Osteoblast (primary cell): ENCODE measurements around the gene BTBD2. TPM values are rescaled to one million over a fixed set of nuclear protein-coding genes. Genes with fewer than 3 reads are reported as not detected.

Experiments used
- DNase-seq: peaks from one replicate; pipeline ENCODE4 v3.0.0; 2011; ENCODE audit warnings: low spot score, mixed read lengths; ENCODE audit not compliant: insufficient read length; ENCODE audit errors: missing footprints
- H2AFZ ChIP-seq: 2 replicates; pipeline ENCODE4 v1.6.0; 2011; ENCODE audit warnings: mild to moderate bottlenecking, low read length
- H3K27ac ChIP-seq: 2 replicates; pipeline ENCODE4 v1.5.1; 2011; ENCODE audit warnings: mild to moderate bottlenecking, low read depth, low read length, moderate library complexity
- H3K27me3 ChIP-seq: 2 replicates; pipeline ENCODE4 v1.6.0; 2012; ENCODE audit warnings: mild to moderate bottlenecking, control low read depth, inconsistent platforms, low read length, moderate library complexity; ENCODE audit not compliant: insufficient read depth
- H3K36me3 ChIP-seq: 2 replicates; pipeline ENCODE4 v1.5.1; 2011; ENCODE audit warnings: mild to moderate bottlenecking, low read length, control low read depth, moderate library complexity; ENCODE audit not compliant: insufficient read depth
- H3K4me1 ChIP-seq: 2 replicates; pipeline ENCODE4 v1.5.1; 2011; ENCODE audit warnings: mild to moderate bottlenecking, low read length, control low read depth, moderate library complexity; ENCODE audit not compliant: insufficient read depth
- H3K4me2 ChIP-seq: 2 replicates; pipeline ENCODE4 v1.6.0; 2011; ENCODE audit warnings: mild to moderate bottlenecking, low read length; ENCODE audit not compliant: insufficient read depth
- H3K4me3 ChIP-seq: fragments of 200-600 bp; sonication (generic); 3 replicates; pipeline ENCODE4 v1.5.1; 2012; ENCODE audit warnings: mild to moderate bottlenecking, low read length, inconsistent platforms; ENCODE audit not compliant: insufficient read depth
- H3K79me2 ChIP-seq: 2 replicates; pipeline ENCODE4 v1.6.0; 2012; ENCODE audit warnings: mild to moderate bottlenecking, low read length, control low read depth, inconsistent platforms; ENCODE audit not compliant: insufficient read depth
- H3K9me3 ChIP-seq: 2 replicates; pipeline ENCODE4 v1.5.1; 2011; ENCODE audit warnings: low read depth, low read length, control low read depth
- H4K20me1 ChIP-seq: 2 replicates; pipeline ENCODE4 v1.6.0; 2012; ENCODE audit warnings: mild to moderate bottlenecking, low read length, control low read depth; ENCODE audit not compliant: insufficient read depth
- CTCF ChIP-seq: IDR thresholded peaks from 2 replicates; pipeline ENCODE4 v1.5.1; 2011; ENCODE audit warnings: mild to moderate bottlenecking, low read depth, low read length, moderate library complexity; ENCODE audit errors: extremely low read depth
- total RNA-seq: library from RNA; depleted of rRNA; stranded (reverse); fragments of >200 nt; gene quantifications from 2 replicates; pipeline ENCODE4 v1.2.3, GENCODE V29; 2012

Gene BTBD2
- total RNA-seq, 1 donor: 57.5 TPM

GRCh38 chr19:1984357-1984756 lies 31.2 kb downstream of the BTBD2 start:
- Histone ChIP-seq H3K4me1 (no peaks in the 10 kb centered on the region), H3K4me2 (no peak overlapping the region), H3K4me3 (no peak overlapping the region), H3K36me3 (peaks cover 37% of the 10 kb centered on the region), H3K27me3 (no peaks in the 10 kb centered on the region), H3K9me3 (no peaks in the 10 kb centered on the region), H3K79me2 (no peaks in the 10 kb centered on the region), H2AFZ (no peak overlapping the region), H4K20me1 (peaks cover 3% of the 10 kb centered on the region), H3K27ac (no peak overlapping the region)
- TF ChIP-seq CTCF: no peak
- DNase-seq: no peak

GRCh38 chr19:1981253-1981652 lies 34.3 kb downstream of the BTBD2 start:
- H4K20me1 ChIP-seq: peaks cover 2% of the 10 kb centered on the region
- no peak overlapping the region for H3K27ac ChIP-seq
- H3K4me1 ChIP-seq: no peaks in the 10 kb centered on the region
- DNase-seq: no peak
- H3K4me3 ChIP-seq: no peak overlapping the region
- no peak for TF ChIP-seq CTCF
- peaks cover 29% of the 10 kb centered on the region for H3K36me3 ChIP-seq
- no peaks in the 10 kb centered on the region for H3K9me3 ChIP-seq
- no peak overlapping the region for H3K4me2 ChIP-seq
- no peaks in the 10 kb centered on the region for H3K27me3 ChIP-seq
- no peak overlapping the region for H2AFZ ChIP-seq
- peaks cover 8% of the 10 kb centered on the region for H3K79me2 ChIP-seq

- Histone ChIP-seq H3K36me3 (peaks cover 24% of the 10 kb centered on the region), H3K4me2 (no peak overlapping the region)
- TF ChIP-seq CTCF: no peak
These were observed 34.7 kb downstream of the BTBD2 start for GRCh38 chr19:1980809-1981181.

GRCh38 chr19:1980091-1980808 lies 35.3 kb downstream of the BTBD2 start:
- no peak for DNase-seq
- H4K20me1 ChIP-seq: peaks cover 5% of the 10 kb centered on the region
- TF ChIP-seq CTCF: no peak
- H3K27ac ChIP-seq: no peak overlapping the region
- no peaks in the 10 kb centered on the region for H3K27me3 ChIP-seq
- H3K4me2 ChIP-seq: no peak overlapping the region
- H3K4me1 ChIP-seq: no peaks in the 10 kb centered on the region
- no peak overlapping the region for H2AFZ ChIP-seq
- peaks cover 21% of the 10 kb centered on the region for H3K36me3 ChIP-seq
- no peak overlapping the region for H3K4me3 ChIP-seq
- H3K9me3 ChIP-seq: no peaks in the 10 kb centered on the region
- H3K79me2 ChIP-seq: peaks cover 18% of the 10 kb centered on the region

More at GRCh38 chr19:1980809-1981181, 34.7 kb downstream of the BTBD2 start:
- H3K27me3 ChIP-seq: no peaks in the 10 kb centered on the region
- peaks cover 12% of the 10 kb centered on the region for H3K79me2 ChIP-seq
- no peak overlapping the region for H3K27ac ChIP-seq
- no peak for DNase-seq
- no peaks in the 10 kb centered on the region for H3K9me3 ChIP-seq
- no peak overlapping the region for H3K4me3 ChIP-seq
- H3K4me1 ChIP-seq: no peaks in the 10 kb centered on the region
- no peak overlapping the region for H2AFZ ChIP-seq
- H4K20me1 ChIP-seq: peaks cover 5% of the 10 kb centered on the region
